ENCODE results near the gene SLC26A2. TPM values are rescaled to one million over a fixed set of nuclear protein-coding genes. Genes with fewer than 3 reads are reported as not detected.

SLC26A2 gene
- total and polyA plus RNA-seq, 2 experiments from 2014 or later, result 45.7 to 160 TPM

- Histone ChIP-seq H3K4me2 (no peak overlapping the region), H3K4me1 (ENCODE audit: insufficient read depth) (peaks cover 5% of the 10 kb centered on the region), H4K20me1 (ENCODE audit: insufficient read depth, poor library complexity, severe bottlenecking) (no peaks in the 10 kb centered on the region), H3K9me3 (ENCODE audit: low read depth) (no peaks in the 10 kb centered on the region), H3K36me3 (replicated peaks; ENCODE audit: insufficient read depth, low read depth) (peaks cover 5% of the 10 kb centered on the region), H3K4me3 (no peak overlapping the region), H3K27ac (peak overlapping the region; percentile 23), H3K79me2 (peaks cover 3% of the 10 kb centered on the region), H3K9me2 (replicated peaks; ENCODE audit: insufficient read depth) (no peaks in the 10 kb centered on the region), H3K27me3 (no peaks in the 10 kb centered on the region), H2AFZ (no peak overlapping the region)
- DNase-seq (ENCODE audit: low spot score), result no peak
- WGBS (ENCODE audit: low lambda C conversion rate, missing lambda C conversion rate), result 89% methylated on average over 13 of the region's 13 CpGs
- TF ChIP-seq EZH2phosphoT487 (IDR thresholded peaks at IDR 0.05; ENCODE audit: low read depth, severe bottlenecking, unreplicated experiment) (no peak), EZH2 (IDR thresholded peaks at IDR 0.05; ENCODE audit: borderline replicate concordance) (no peak), CTCF (IDR thresholded peaks at IDR 0.05; ENCODE audit: poor library complexity) (no peak)
Observed at GRCh38 chr5:150021491-150022157, 61.1 kb downstream of the SLC26A2 start.

- H3K27ac ChIP-seq, result peak overlapping the region; percentile 23
Observed at GRCh38 chr5:150022158-150022531, 61.6 kb downstream of the SLC26A2 start.

GRCh38 chr5:150022681-150023080 is 62.1 kb downstream of the SLC26A2 start:
- DNase-seq (ENCODE audit: low spot score), result no peak
- Histone ChIP-seq H3K27me3 (no peaks in the 10 kb centered on the region), H3K36me3 (replicated peaks; ENCODE audit: insufficient read depth, low read depth) (peaks cover 5% of the 10 kb centered on the region), H3K79me2 (peaks cover 3% of the 10 kb centered on the region), H4K20me1 (ENCODE audit: insufficient read depth, poor library complexity, severe bottlenecking) (no peaks in the 10 kb centered on the region), H3K9me3 (ENCODE audit: low read depth) (no peaks in the 10 kb centered on the region), H2AFZ (no peak overlapping the region), H3K4me1 (ENCODE audit: insufficient read depth) (peaks cover 5% of the 10 kb centered on the region), H3K9me2 (replicated peaks; ENCODE audit: insufficient read depth) (no peaks in the 10 kb centered on the region), H3K27ac (peak overlapping the region; percentile 23), H3K4me2 (no peak overlapping the region), H3K4me3 (no peak overlapping the region)
- TF ChIP-seq CTCF (IDR thresholded peaks at IDR 0.05; ENCODE audit: poor library complexity) (no peak), EZH2 (IDR thresholded peaks at IDR 0.05; ENCODE audit: borderline replicate concordance) (no peak), EZH2phosphoT487 (IDR thresholded peaks at IDR 0.05; ENCODE audit: low read depth, severe bottlenecking, unreplicated experiment) (no peak)
- WGBS (ENCODE audit: low lambda C conversion rate, missing lambda C conversion rate), result 100% methylated on average over 2 of the region's 2 CpGs

More at GRCh38 chr5:150022158-150022531, 61.6 kb downstream of the SLC26A2 start:
- H3K4me3 ChIP-seq, result no peak overlapping the region
- H3K9me2 ChIP-seq (replicated peaks; ENCODE audit: insufficient read depth), result no peaks in the 10 kb centered on the region
- H4K20me1 ChIP-seq (ENCODE audit: insufficient read depth, poor library complexity, severe bottlenecking), result no peaks in the 10 kb centered on the region
- no peak overlapping the region for H3K4me2 ChIP-seq
- H3K27me3 ChIP-seq, result no peaks in the 10 kb centered on the region
- no peaks in the 10 kb centered on the region for H3K9me3 ChIP-seq (ENCODE audit: low read depth)
- H3K79me2 ChIP-seq, result peaks cover 3% of the 10 kb centered on the region
- peaks cover 5% of the 10 kb centered on the region for H3K4me1 ChIP-seq (ENCODE audit: insufficient read depth)
- TF ChIP-seq EZH2phosphoT487 (IDR thresholded peaks at IDR 0.05; ENCODE audit: low read depth, severe bottlenecking, unreplicated experiment) (no peak), CTCF (IDR thresholded peaks at IDR 0.05; ENCODE audit: poor library complexity) (no peak), EZH2 (IDR thresholded peaks at IDR 0.05; ENCODE audit: borderline replicate concordance) (no peak)
- no peak for DNase-seq (ENCODE audit: low spot score)
- no peak overlapping the region for H2AFZ ChIP-seq
- WGBS (ENCODE audit: low lambda C conversion rate, missing lambda C conversion rate), result 95% methylated on average over 1 of the region's 1 CpG
- peaks cover 5% of the 10 kb centered on the region for H3K36me3 ChIP-seq (replicated peaks; ENCODE audit: insufficient read depth, low read depth)
